Spleen (tissue), 11 donors: ENCODE measurements around the gene DDX20. TPM values are rescaled to one million over a fixed set of nuclear protein-coding genes. Genes with fewer than 3 reads are reported as not detected.

ENCODE experiments used
- DNase-seq: peaks from one replicate; pipeline ENCODE4 v3.0.0-alpha.2; 2020
- H3K27ac ChIP-seq, 8 donors: fragments of 200-600 bp; sonication (generic) in 7 of 8; 1 replicate in 4 of 8; 2 replicates in 4 of 8; pipeline versions ENCODE4 v1.5.0 to v1.8.0; 2016 to 2021; ENCODE audit warnings: inconsistent platforms in 4 of 8, mild to moderate bottlenecking in 4 of 8, moderate library complexity in 1 of 8
- H3K27me3 ChIP-seq, 7 donors: fragments of 200-600 bp; sonication (generic) in 6 of 7; replicated peaks in 1 of 7; 1 replicate in 4 of 7; 2 replicates in 3 of 7; pipeline versions ENCODE4 v1.5.0 to v1.8.0; 2016 to 2021; ENCODE audit warnings: inconsistent platforms in 3 of 7, mild to moderate bottlenecking in 1 of 7
- H3K36me3 ChIP-seq, 6 donors: fragments of 200-600 bp; sonication (generic) in 5 of 6; 1 replicate in 4 of 6; 2 replicates in 2 of 6; pipeline versions ENCODE4 v1.5.0 to v1.8.0; 2016 to 2021; ENCODE audit warnings: inconsistent platforms in 2 of 6
- H3K4me1 ChIP-seq, 6 donors: fragments of 200-600 bp; sonication (generic) in 5 of 6; 1 replicate in 3 of 6; 2 replicates in 3 of 6; pipeline versions ENCODE4 v1.5.0 to v1.8.0; 2016 to 2021; ENCODE audit warnings: inconsistent platforms in 3 of 6
- H3K4me3 ChIP-seq, 8 donors: fragments of 200-600 bp; sonication (generic) in 7 of 8; 1 replicate in 4 of 8; 2 replicates in 4 of 8; pipeline versions ENCODE4 v1.5.0 to v1.8.0; 2016 to 2021; ENCODE audit warnings: inconsistent platforms in 4 of 8, mild to moderate bottlenecking in 4 of 8, moderate library complexity in 2 of 8
- H3K9me3 ChIP-seq, 8 donors: fragments of 200-600 bp; sonication (generic) in 7 of 8; 1 replicate in 4 of 8; 2 replicates in 4 of 8; pipeline versions ENCODE4 v1.5.0 to v1.8.0; 2016 to 2021; ENCODE audit warnings: inconsistent platforms in 4 of 8
- CTCF ChIP-seq, 11 experiments: fragments of 200-600 bp in 7 of 11; fragments of 450-650 bp in 4 of 11; sonication (generic) in 4 of 11; IDR thresholded peaks in 8 of 11; conservative IDR thresholded peaks in 3 of 11; 1 replicate in 7 of 11; 2 replicates in 4 of 11; pipeline versions ENCODE4 v1.4.0 to v1.8.0; 2016 to 2021; ENCODE audit warnings: antibody characterized with exemption in 11 of 11, inconsistent platforms in 4 of 11, mild to moderate bottlenecking in 1 of 11
- POLR2A ChIP-seq, 3 donors: fragments of 450-650 bp; IDR thresholded peaks; one replicate each; pipeline ENCODE4 v1.5.1; 2017; ENCODE audit warnings: antibody characterized with exemption in 3 of 3, mild to moderate bottlenecking in 1 of 3
- POLR2AphosphoS5 ChIP-seq, 3 donors: sonication (generic); formaldehyde crosslinking; IDR thresholded peaks; one replicate each; pipeline ENCODE4 v1.5.1; 2017; ENCODE audit warnings: antibody characterized with exemption in 3 of 3
- WGBS, 5 donors: extraction: QIAGEN DNeasy Blood & Tissue Kit in 3 of 5; methylation state at CpG; one replicate each; pipeline versions ENCODE4 v1.1.5 to v1.1.7; 2013 to 2018; 5-methylcytosine and 5-hydroxymethylcytosine counted together
- intact Hi-C: fragments of 100-400 bp; cut with DNase I; formaldehyde crosslinking; loops from one replicate; pipeline ENCODE4 v1.15.0; 2023; ENCODE audit warnings: low total_unique reads
- polyA plus RNA-seq, 3 donors: library from polyadenylated mRNA; stranded (reverse); fragments of 200-250 nt; gene quantifications; one replicate each; pipeline ENCODE4 v1.2.1, GENCODE V29; 2013
- total RNA-seq, 7 donors: library from RNA; depleted of rRNA in 3 of 7; stranded (reverse); fragments of >200 nt in 3 of 7; fragmentation: NEBNext Ultra II Directional in 4 of 7; extraction: Animal tissue kit (Norgen Biotek cat#: 25700) in 4 of 7; gene quantifications; one replicate each; pipeline versions ENCODE4 v1.1.0 to v1.2.1, GENCODE V29; 2016 to 2021
- donor health status: healthy with polysubstance abuse.
- donor health status: DM: no; HTN: no; CAD: no; lungs with moderate emphysema.
- donor health status: DM: no; HTN: no; CAD: no.
- donor health status: Bipolar disorder and iron deficiency.
- donor health status: healthy.
- donor health status: DM: no; HTN: no; CAD: no.
- donor health status: DM: yes; HTN: yes; CAD: no.

The DDX20 gene
- total and polyA plus RNA-seq, 10 donors: 7.6 to 40.3 (median 13.3) TPM

GRCh38 chr1:111770916-111771315, 15.2 kb downstream of the DDX20 start:
- Histone ChIP-seq H3K4me3 (no peak overlapping the region), H3K36me3 (peaks cover 0 to 38% (median 26%) of the 10 kb centered on the region in 6 donors), H3K27me3 (no peaks in the 10 kb centered on the region), H3K9me3 (no peaks in the 10 kb centered on the region), H3K4me1 (peaks cover 0 to 9% (median 2%) of the 10 kb centered on the region in 6 donors), H3K27ac (no peak overlapping the region)
- intact Hi-C loops: no loop called here
- 81 to 92% (median 86%) methylated on average over 4 of the region's 4 CpGs for WGBS, 5 donors
- no peak for DNase-seq
- no peak for TF ChIP-seq CTCF (IDR thresholded peaks at IDR 0.05 in 8 of 11, conservative IDR thresholded peaks at IDR 0.05 in 3 of 11)
- TF ChIP-seq POLR2A (IDR thresholded peaks at IDR 0.05): no peak
- no peak for TF ChIP-seq POLR2AphosphoS5 (IDR thresholded peaks at IDR 0.05)

DNA sequence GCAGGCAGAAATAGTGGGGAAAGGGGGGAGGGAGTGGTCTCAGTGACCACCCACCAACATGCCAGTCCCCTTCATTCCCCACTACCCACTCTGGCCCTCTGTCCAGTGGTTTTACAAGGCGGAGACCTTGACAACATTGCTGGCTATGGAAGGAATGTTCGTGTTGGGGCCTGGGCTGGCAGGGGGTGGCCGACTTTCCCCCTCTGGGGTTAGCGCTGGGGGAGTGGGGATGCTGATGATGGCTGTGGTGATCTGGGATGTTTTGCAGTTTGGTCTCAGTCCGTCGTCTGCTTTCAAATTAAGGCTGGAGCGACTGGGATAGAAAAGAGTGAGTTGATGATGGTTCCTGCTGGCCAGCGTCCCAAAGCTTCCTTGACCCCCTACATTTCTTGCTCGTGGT, 20.3 kb downstream of the DDX20 start:
- Histone ChIP-seq H3K9me3 (no peaks in the 10 kb centered on the region), H3K27me3 (no peaks in the 10 kb centered on the region), H3K4me3 (no peak overlapping the region), H3K36me3 (peaks cover 0 to 10% (median 0%) of the 10 kb centered on the region in 6 donors), H3K4me1 (no peaks in the 10 kb centered on the region), H3K27ac (no peak overlapping the region)
- 81 to 90% (median 88%) methylated on average over 7 to 9 of the region's 9 CpGs for WGBS, 5 donors
- no peak for TF ChIP-seq POLR2AphosphoS5 (IDR thresholded peaks at IDR 0.05)
- TF ChIP-seq CTCF (IDR thresholded peaks at IDR 0.05 in 8 of 11, conservative IDR thresholded peaks at IDR 0.05 in 3 of 11): no peak
- TF ChIP-seq POLR2A (IDR thresholded peaks at IDR 0.05): no peak
- intact Hi-C loops: no loop called here
- no peak for DNase-seq

- intact Hi-C loops: no loop called here
- Histone ChIP-seq H3K36me3 (peaks cover 0 to 10% (median 0%) of the 10 kb centered on the region in 6 donors), H3K4me1 (no peaks in the 10 kb centered on the region), H3K9me3 (no peaks in the 10 kb centered on the region), H3K27me3 (no peaks in the 10 kb centered on the region), H3K27ac (no peak overlapping the region), H3K4me3 (no peak overlapping the region)
- WGBS, 5 donors: 81 to 88% (median 83%) methylated on average over 2 of the region's 2 CpGs
- DNase-seq: no peak
- TF ChIP-seq CTCF (IDR thresholded peaks at IDR 0.05 in 8 of 11, conservative IDR thresholded peaks at IDR 0.05 in 3 of 11): no peak
- no peak for TF ChIP-seq POLR2AphosphoS5 (IDR thresholded peaks at IDR 0.05)
- no peak for TF ChIP-seq POLR2A (IDR thresholded peaks at IDR 0.05)
Observed at GRCh38 chr1:111776391-111776790, 20.7 kb downstream of the DDX20 start.

DNA sequence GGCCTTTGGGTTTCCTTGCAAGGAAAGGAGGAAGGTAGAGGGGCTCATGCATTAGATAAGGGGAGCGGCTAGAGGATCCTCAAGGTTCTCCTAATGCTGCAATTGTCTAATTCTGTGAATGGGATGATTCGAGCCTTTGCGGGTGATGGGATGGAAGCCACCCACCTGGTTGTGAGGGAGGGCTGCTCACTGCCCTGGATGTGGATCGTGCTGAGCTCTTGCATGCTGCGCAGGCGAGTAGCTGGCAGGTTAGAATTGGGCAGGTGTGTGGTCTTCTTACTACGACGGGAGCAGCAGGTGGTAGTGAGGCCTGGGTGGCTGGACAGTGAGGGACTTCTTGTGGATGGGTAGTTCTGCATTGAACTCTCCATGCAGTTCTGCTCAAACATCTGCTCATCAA, 21.2 kb downstream of the DDX20 start:
- no peaks in the 10 kb centered on the region for H3K27me3 ChIP-seq
- H3K36me3 ChIP-seq: peaks cover 0 to 10% (median 0%) of the 10 kb centered on the region in 6 donors
- no peak overlapping the region for H3K27ac ChIP-seq
- TF ChIP-seq CTCF (IDR thresholded peaks at IDR 0.05 in 8 of 11, conservative IDR thresholded peaks at IDR 0.05 in 3 of 11): no peak
- intact Hi-C loops: no loop called here
- H3K4me1 ChIP-seq: no peaks in the 10 kb centered on the region
- H3K4me3 ChIP-seq: no peak overlapping the region
- H3K9me3 ChIP-seq: no peaks in the 10 kb centered on the region
- no peak for DNase-seq
- WGBS, 5 donors: 91 to 97% (median 94%) methylated on average over 8 of the region's 8 CpGs
